Measurements from ENCODE around the gene TOB2.

The TOB2 gene

DNA sequence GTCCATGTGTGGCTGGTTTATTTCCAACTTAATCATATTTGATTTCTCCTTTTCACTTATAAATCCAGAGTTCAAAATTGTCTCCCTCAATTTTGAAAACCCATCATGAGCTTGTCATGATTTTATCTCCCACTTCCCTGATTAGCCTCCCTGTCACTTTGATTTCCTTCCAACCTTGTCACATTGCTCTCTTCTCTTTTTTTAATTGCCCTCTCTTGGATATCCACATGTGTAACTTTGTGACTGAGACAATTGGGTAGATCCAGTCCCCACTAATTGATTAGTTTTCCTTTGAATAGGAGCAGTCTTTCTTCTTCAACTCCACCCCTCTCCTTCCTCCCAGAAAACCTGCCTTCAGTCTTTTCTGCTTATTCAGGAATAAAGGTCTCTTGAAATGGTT, 62.5 kb downstream of the TOB2 start:
- DNase-seq (ENCODE audit: low read depth), result no peak

Data from non-pigmented ciliary epithelial cell (primary cell).